DND-41 (cell line): ENCODE data around the gene TBX6.
A peak's percentile ranks its signal among the peaks of the same experiment; 100 is the strongest.

Experiments
- ATAC-seq: fragments of 200-7000 bp; cut with Tn5 transposase; 3 replicates; pipeline ENCODE4 v1.9.1; 2021; ENCODE audit warnings: low read depth; ENCODE audit not compliant: insufficient read depth
- DNase-seq: peaks from one replicate; pipeline ENCODE4 v3.0.0-alpha.2; 2020
- H2AFZ ChIP-seq: 2 replicates; pipeline ENCODE4 v1.6.0; 2012; ENCODE audit warnings: low read depth, low read length
- H3K27ac ChIP-seq: 2 replicates; pipeline ENCODE4 v1.5.1; 2012; ENCODE audit warnings: low read length, inconsistent platforms
- H3K27me3 ChIP-seq: fragments of 200-600 bp; sonication (generic); 2 replicates; pipeline ENCODE4 v1.6.0; 2012; ENCODE audit warnings: low read length, mild to moderate bottlenecking, inconsistent platforms; ENCODE audit not compliant: insufficient read depth, poor library complexity
- H3K36me3 ChIP-seq: 2 replicates; pipeline ENCODE4 v1.5.1; 2012; ENCODE audit warnings: low read length, inconsistent platforms; ENCODE audit not compliant: insufficient read depth
- H3K4me1 ChIP-seq: 2 replicates; pipeline ENCODE4 v1.5.1; 2012; ENCODE audit warnings: mild to moderate bottlenecking, low read length; ENCODE audit not compliant: insufficient read depth
- H3K4me2 ChIP-seq: 2 replicates; pipeline ENCODE4 v1.6.0; 2012; ENCODE audit warnings: mild to moderate bottlenecking, moderate library complexity, low read length, inconsistent platforms; ENCODE audit not compliant: insufficient read depth
- H3K4me3 ChIP-seq, 2 experiments: fragments of 200-600 bp in 1 of 2; shearing (Covaris generic) in 1 of 2; 2 replicates each; pipeline ENCODE4 v1.5.1; 2012 to 2016; ENCODE audit warnings: inconsistent platforms in 2 of 2, low read length in 2 of 2, mild to moderate bottlenecking in 2 of 2, low read depth in 1 of 2, moderate library complexity in 1 of 2
- H3K79me2 ChIP-seq: 2 replicates; pipeline ENCODE4 v1.6.0; 2012; ENCODE audit warnings: low read length, inconsistent platforms; ENCODE audit not compliant: insufficient read depth
- H3K9ac ChIP-seq: 2 replicates; pipeline ENCODE4 v1.6.0; 2012; ENCODE audit warnings: low read depth, mild to moderate bottlenecking, inconsistent platforms, low read length, moderate library complexity
- H3K9me3 ChIP-seq: 2 replicates; pipeline ENCODE4 v1.5.1; 2012; ENCODE audit warnings: low read length, moderate library complexity, mild to moderate bottlenecking, inconsistent platforms; ENCODE audit not compliant: insufficient read depth, severe bottlenecking
- H4K20me1 ChIP-seq: 2 replicates; pipeline ENCODE4 v1.6.0; 2012; ENCODE audit warnings: low read length; ENCODE audit not compliant: insufficient read depth
- EZH2 ChIP-seq: IDR thresholded peaks from 3 replicates; pipeline ENCODE4 v1.6.1; 2012; ENCODE audit warnings: borderline replicate concordance, low read depth, mild to moderate bottlenecking, moderate library complexity, low read length, inconsistent platforms; ENCODE audit not compliant: severe bottlenecking
- TF ChIP-seq, protein P1 (sequence below): IDR thresholded peaks from 2 replicates; pipeline ENCODE4 v1.5.1; 2012; ENCODE audit warnings: borderline replicate concordance, low read length, moderate library complexity, mild to moderate bottlenecking; ENCODE audit not compliant: poor library complexity, severe bottlenecking; ENCODE audit errors: extremely low read depth

Gene TBX6

DNA sequence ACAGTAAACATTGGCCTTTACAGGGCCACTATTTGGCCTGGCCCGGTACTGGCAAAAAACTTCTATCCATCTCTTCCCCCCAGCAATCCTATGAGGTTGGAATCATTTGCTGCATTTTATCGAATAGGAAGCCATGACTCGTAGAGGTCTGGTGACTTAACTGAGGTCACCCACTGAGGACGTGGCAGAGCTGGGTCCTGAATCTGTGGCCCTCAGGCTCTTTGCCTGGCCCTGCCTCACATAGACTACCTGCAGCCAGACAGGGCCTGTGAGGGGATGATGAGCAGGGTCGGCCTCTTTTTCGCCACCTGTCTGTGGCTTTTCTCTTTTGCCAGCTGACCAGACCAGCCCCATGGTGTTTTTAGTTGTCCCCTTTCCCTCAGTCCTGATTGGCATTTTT is 14.1 kb downstream of the TBX6 start:
- ATAC-seq (no peak), DNase-seq (no peak)
- Histone ChIP-seq H2AFZ (no peak overlapping the region), H3K4me3 (peak overlapping the region in 1 of 2 experiments; percentile 70; a peak in 2 of 4 replicates), H3K9me3 (no peaks in the 10 kb centered on the region), H3K27ac (peak overlapping the region; percentile 33; the same call in 1 of the 2 replicates), H3K4me2 (peak overlapping the region; percentile 96), H3K27me3 (no peaks in the 10 kb centered on the region), H3K79me2 (peaks cover 57% of the 10 kb centered on the region), H3K36me3 (peaks cover 57% of the 10 kb centered on the region), H3K9ac (peak overlapping the region; percentile 73; the same call in 1 of the 2 replicates), H3K4me1 (peaks cover 32% of the 10 kb centered on the region), H4K20me1 (peaks cover 46% of the 10 kb centered on the region)
- TF ChIP-seq, protein P1, sequence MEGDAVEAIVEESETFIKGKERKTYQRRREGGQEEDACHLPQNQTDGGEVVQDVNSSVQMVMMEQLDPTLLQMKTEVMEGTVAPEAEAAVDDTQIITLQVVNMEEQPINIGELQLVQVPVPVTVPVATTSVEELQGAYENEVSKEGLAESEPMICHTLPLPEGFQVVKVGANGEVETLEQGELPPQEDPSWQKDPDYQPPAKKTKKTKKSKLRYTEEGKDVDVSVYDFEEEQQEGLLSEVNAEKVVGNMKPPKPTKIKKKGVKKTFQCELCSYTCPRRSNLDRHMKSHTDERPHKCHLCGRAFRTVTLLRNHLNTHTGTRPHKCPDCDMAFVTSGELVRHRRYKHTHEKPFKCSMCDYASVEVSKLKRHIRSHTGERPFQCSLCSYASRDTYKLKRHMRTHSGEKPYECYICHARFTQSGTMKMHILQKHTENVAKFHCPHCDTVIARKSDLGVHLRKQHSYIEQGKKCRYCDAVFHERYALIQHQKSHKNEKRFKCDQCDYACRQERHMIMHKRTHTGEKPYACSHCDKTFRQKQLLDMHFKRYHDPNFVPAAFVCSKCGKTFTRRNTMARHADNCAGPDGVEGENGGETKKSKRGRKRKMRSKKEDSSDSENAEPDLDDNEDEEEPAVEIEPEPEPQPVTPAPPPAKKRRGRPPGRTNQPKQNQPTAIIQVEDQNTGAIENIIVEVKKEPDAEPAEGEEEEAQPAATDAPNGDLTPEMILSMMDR = no peak
- no peak for TF ChIP-seq EZH2

DNA sequence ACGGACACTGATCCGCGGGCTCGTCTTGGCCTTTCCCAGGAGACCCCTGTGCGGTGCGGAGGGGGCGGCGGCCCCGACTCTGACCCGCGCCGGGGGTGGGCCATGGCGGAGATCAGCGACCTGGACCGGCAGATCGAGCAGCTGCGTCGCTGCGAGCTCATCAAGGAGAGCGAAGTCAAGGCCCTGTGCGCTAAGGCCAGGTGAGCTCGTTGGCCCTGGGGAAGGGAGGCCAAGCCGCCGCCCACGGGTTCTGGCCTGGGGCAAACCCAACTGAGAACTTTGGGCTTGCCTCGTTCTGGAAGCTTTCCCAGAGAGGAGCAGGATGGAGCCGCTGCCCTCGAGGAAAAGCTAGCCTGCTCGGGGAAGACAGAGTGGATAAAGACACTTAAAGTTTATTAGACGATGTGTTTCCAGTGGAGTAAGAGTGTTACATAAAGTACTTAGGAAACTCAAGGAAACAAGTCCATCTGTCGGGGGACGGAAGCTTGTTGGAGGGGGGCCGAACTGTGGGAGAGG is 15.4 kb downstream of the TBX6 start:
- Histone ChIP-seq H3K36me3 (peaks cover 59% of the 10 kb centered on the region), H3K79me2 (peaks cover 57% of the 10 kb centered on the region), H2AFZ (peak overlapping the region; percentile 59), H3K27me3 (no peaks in the 10 kb centered on the region), H3K27ac (peak overlapping the region; percentile 76), H3K9me3 (no peaks in the 10 kb centered on the region), H3K9ac (peak overlapping the region; percentile 73), H4K20me1 (peaks cover 41% of the 10 kb centered on the region), H3K4me2 (peak overlapping the region; percentile 96), H3K4me1 (peaks cover 32% of the 10 kb centered on the region), H3K4me3 (peak overlapping the region; percentile 65 to 70)
- ATAC-seq = peak; percentile 37
- no peak for DNase-seq
- TF ChIP-seq EZH2 = no peak
- TF ChIP-seq, protein P1 = no peak

DNA sequence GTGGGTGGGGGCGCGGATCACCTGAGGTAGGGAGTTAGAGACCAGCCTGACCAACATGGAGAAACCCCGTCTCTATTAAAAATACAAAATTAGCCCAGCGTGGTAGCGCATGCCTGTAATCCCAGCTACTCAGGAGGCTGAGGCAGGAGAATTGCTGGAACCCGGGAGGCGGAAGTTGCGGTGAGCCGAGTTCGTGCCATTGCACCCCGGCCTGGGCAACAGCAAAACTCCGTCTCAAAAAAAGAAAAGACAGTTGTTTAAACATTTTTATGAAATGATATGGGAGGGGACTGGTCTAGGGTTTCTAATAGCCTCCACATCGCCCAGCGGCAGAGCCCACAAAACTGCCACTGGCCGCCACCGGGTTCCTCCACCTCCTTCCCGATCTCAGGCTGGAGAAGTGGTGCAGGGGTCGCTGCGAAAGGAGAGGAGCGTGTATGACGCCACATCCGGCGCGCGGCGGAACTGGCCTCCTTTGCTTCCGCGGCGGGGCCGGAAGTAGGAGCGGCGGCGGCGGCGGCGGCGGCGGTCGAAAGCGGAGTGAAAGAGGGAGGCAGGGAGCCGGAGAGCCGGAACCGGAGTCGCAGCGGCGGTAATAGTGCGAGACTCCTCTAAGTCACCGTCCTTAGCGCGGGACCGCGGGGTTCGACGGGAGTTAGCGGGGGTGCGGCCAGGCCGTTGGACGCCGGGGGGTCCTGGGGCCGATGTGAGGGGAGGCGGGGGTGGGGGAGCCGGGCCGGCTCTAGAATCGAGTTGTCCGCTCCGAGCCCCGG is 16.0 kb downstream of the TBX6 start, which contains the start of gene PPP4C:
Gene PPP4C, plus strand, starts transcription at position 492 of the 773 bp plus-strand sequence. CDS start 384 bp downstream, outside the sequence.
- Histone ChIP-seq H3K27me3 (no peaks in the 10 kb centered on the region), H3K9ac (peak within 1 kb of the TSS; percentile 73), H3K4me3 (peak within 1 kb of the TSS; percentile 65 to 70), H3K79me2 (peaks cover 51% of the 10 kb centered on the region), H3K36me3 (peaks cover 59% of the 10 kb centered on the region), H3K27ac (peak within 1 kb of the TSS; percentile 76), H3K9me3 (no peaks in the 10 kb centered on the region), H2AFZ (peak within 1 kb of the TSS; percentile 65), H4K20me1 (peaks cover 35% of the 10 kb centered on the region), H3K4me2 (peak within 1 kb of the TSS; percentile 96), H3K4me1 (peaks cover 32% of the 10 kb centered on the region)
- peak; percentile 90 for DNase-seq
- no peak for TF ChIP-seq EZH2
- TF ChIP-seq, protein P1 = peak; percentile 40
- ATAC-seq = peak; percentile 90
